ENCODE data around the gene ABCD3. TPM values are rescaled to one million over a fixed set of nuclear protein-coding genes. Genes with fewer than 3 reads are reported as not detected.

Gene ABCD3
- total and polyA plus RNA-seq, 2 donors (not counting 1 experiment from before 2014, with no cell fraction given): 26.4 to 34.0 TPM

DNA sequence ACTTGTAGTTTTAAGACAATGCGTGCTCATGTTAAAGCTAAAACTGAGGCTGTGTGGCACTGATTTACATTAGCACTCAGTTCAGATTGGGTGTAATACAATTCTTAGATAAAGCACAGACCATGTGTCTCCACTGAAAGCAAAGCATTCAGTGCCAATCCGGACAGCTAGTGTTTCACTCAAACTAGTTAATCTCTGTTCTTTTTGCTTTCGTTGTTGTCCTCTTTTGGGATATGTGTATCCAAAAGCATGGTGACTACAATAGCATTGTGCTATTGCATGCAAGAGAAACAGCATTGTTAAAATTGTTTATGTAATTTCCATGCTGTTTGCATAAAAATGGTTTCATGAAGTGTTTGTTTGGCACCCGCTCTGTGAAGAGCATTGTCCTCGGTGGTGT, 68.8 kb downstream of the ABCD3 start:
- Histone ChIP-seq H3K4me1 (ENCODE audit: control insufficient read depth, extremely low read depth, insufficient read depth, low read length) (no peaks in the 10 kb centered on the region), H3K27me3 (ENCODE audit: control insufficient read depth, insufficient read depth, low read length) (no peaks in the 10 kb centered on the region), H2AFZ (ENCODE audit: low read length) (no peak overlapping the region), H4K20me1 (ENCODE audit: control insufficient read depth, extremely low read depth, insufficient read depth, low read length) (no peaks in the 10 kb centered on the region), H3K36me3 (ENCODE audit: control insufficient read depth, insufficient read depth, low read length) (no peaks in the 10 kb centered on the region), H3K4me2 (ENCODE audit: extremely low read depth, insufficient read depth, low read length) (no peak overlapping the region), H3K4me3 (replicated peaks in 1 of 4; ENCODE audit: control extremely low read depth in 1 of 4, insufficient read depth in 1 of 4, low read depth in 3 of 4, low read length in 4 of 4) (no peak overlapping the region), H3K79me2 (ENCODE audit: control insufficient read depth, insufficient read depth, low read length) (no peaks in the 10 kb centered on the region), H3K9ac (ENCODE audit: insufficient read depth, low read length) (no peak overlapping the region), H3K9me3 (ENCODE audit: control insufficient read depth, insufficient read depth, low read depth, low read length) (no peaks in the 10 kb centered on the region), H3K27ac (ENCODE audit: insufficient read depth, low read length) (no peak overlapping the region)
- DNase-seq (ENCODE audit: low read depth in 2 of 2): no peak
- TF ChIP-seq, protein P1, sequence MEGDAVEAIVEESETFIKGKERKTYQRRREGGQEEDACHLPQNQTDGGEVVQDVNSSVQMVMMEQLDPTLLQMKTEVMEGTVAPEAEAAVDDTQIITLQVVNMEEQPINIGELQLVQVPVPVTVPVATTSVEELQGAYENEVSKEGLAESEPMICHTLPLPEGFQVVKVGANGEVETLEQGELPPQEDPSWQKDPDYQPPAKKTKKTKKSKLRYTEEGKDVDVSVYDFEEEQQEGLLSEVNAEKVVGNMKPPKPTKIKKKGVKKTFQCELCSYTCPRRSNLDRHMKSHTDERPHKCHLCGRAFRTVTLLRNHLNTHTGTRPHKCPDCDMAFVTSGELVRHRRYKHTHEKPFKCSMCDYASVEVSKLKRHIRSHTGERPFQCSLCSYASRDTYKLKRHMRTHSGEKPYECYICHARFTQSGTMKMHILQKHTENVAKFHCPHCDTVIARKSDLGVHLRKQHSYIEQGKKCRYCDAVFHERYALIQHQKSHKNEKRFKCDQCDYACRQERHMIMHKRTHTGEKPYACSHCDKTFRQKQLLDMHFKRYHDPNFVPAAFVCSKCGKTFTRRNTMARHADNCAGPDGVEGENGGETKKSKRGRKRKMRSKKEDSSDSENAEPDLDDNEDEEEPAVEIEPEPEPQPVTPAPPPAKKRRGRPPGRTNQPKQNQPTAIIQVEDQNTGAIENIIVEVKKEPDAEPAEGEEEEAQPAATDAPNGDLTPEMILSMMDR (conservative IDR thresholded peaks at IDR 0.05 in 1 of 2, IDR thresholded peaks at IDR 0.05 in 1 of 2; ENCODE audit: low read depth in 1 of 2, low read length in 2 of 2): no peak
- TF ChIP-seq EZH2 (IDR thresholded peaks at IDR 0.05; ENCODE audit: low read length, missing control alignments): no peak

DNA sequence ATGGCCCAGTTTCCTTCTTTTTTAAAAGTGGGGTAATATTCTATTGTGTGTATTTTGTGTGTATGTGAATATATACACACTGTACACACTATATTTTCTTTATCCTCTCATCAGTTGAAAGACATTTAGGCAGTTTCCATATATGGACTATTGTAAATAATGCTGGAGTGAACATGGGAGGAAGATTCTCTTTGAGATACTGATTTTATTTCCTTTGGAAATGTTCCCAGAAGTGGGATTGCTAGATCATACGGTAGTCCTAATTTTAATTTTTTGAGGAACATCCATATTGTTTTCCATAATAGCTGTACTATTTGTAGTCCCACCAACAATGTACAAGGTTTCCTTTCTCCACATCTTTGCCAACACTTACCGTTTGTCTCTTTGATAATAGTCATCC, 72.4 kb downstream of the ABCD3 start:
- no peak overlapping the region for H3K27ac ChIP-seq (ENCODE audit: insufficient read depth, low read length)
- H3K4me2 ChIP-seq (ENCODE audit: extremely low read depth, insufficient read depth, low read length): no peak overlapping the region
- H3K4me1 ChIP-seq (ENCODE audit: control insufficient read depth, extremely low read depth, insufficient read depth, low read length): no peaks in the 10 kb centered on the region
- no peak overlapping the region for H3K4me3 ChIP-seq (replicated peaks in 1 of 4; ENCODE audit: control extremely low read depth in 1 of 4, insufficient read depth in 1 of 4, low read depth in 3 of 4, low read length in 4 of 4)
- DNase-seq (ENCODE audit: low read depth in 2 of 2): no peak
- no peaks in the 10 kb centered on the region for H3K36me3 ChIP-seq (ENCODE audit: control insufficient read depth, insufficient read depth, low read length)
- H3K79me2 ChIP-seq (ENCODE audit: control insufficient read depth, insufficient read depth, low read length): no peaks in the 10 kb centered on the region
- H2AFZ ChIP-seq (ENCODE audit: low read length): no peak overlapping the region
- TF ChIP-seq, protein P1 (conservative IDR thresholded peaks at IDR 0.05 in 1 of 2, IDR thresholded peaks at IDR 0.05 in 1 of 2; ENCODE audit: low read depth in 1 of 2, low read length in 2 of 2): no peak
- no peak for TF ChIP-seq EZH2 (IDR thresholded peaks at IDR 0.05; ENCODE audit: low read length, missing control alignments)
- H3K27me3 ChIP-seq (ENCODE audit: control insufficient read depth, insufficient read depth, low read length): no peaks in the 10 kb centered on the region
- H3K9ac ChIP-seq (ENCODE audit: insufficient read depth, low read length): no peak overlapping the region
- H3K9me3 ChIP-seq (ENCODE audit: control insufficient read depth, insufficient read depth, low read depth, low read length): no peaks in the 10 kb centered on the region
- H4K20me1 ChIP-seq (ENCODE audit: control insufficient read depth, extremely low read depth, insufficient read depth, low read length): no peaks in the 10 kb centered on the region

DNA sequence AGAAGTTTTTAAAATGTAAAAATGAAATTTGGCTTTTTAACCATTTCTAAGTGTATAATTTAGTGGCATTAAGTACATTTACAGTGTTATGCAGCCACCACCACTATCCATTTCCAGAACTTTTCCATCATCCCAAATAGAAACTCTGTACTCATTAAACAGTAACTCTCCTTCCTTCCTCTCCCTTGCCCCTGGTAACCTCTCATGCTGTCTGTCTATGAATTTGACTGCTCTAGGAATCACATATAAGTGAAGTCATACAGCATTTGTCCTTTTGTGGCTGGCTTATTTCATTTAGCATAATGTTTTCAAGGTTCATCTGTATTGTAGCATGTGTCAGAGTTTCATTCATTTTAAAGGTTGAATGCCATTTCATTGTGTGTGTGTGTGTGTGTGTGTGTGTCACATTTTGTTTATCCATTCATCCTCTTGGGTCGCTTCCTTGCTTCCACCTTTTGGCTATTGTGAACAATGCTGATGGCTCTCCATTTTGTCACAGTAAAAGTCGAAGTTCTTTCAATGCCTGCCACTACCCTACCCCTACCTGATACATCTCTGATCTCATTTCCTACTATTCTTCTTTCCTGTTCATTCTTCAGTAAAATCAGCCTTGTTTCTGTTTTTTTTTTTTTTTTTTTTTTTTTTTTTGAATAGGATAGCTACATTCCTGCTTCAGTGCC, 78.0 kb downstream of the ABCD3 start:
- Histone ChIP-seq H3K4me1 (ENCODE audit: control insufficient read depth, extremely low read depth, insufficient read depth, low read length) (no peaks in the 10 kb centered on the region), H2AFZ (ENCODE audit: low read length) (no peak overlapping the region), H3K27ac (ENCODE audit: insufficient read depth, low read length) (no peak overlapping the region), H3K79me2 (ENCODE audit: control insufficient read depth, insufficient read depth, low read length) (no peaks in the 10 kb centered on the region), H3K4me3 (replicated peaks in 1 of 4; ENCODE audit: control extremely low read depth in 1 of 4, insufficient read depth in 1 of 4, low read depth in 3 of 4, low read length in 4 of 4) (no peak overlapping the region), H3K9ac (ENCODE audit: insufficient read depth, low read length) (no peak overlapping the region), H4K20me1 (ENCODE audit: control insufficient read depth, extremely low read depth, insufficient read depth, low read length) (no peaks in the 10 kb centered on the region), H3K4me2 (ENCODE audit: extremely low read depth, insufficient read depth, low read length) (no peak overlapping the region), H3K9me3 (ENCODE audit: control insufficient read depth, insufficient read depth, low read depth, low read length) (no peaks in the 10 kb centered on the region), H3K27me3 (ENCODE audit: control insufficient read depth, insufficient read depth, low read length) (no peaks in the 10 kb centered on the region), H3K36me3 (ENCODE audit: control insufficient read depth, insufficient read depth, low read length) (no peaks in the 10 kb centered on the region)
- DNase-seq (ENCODE audit: low read depth in 2 of 2): no peak
- no peak for TF ChIP-seq EZH2 (IDR thresholded peaks at IDR 0.05; ENCODE audit: low read length, missing control alignments)
- TF ChIP-seq, protein P1 (conservative IDR thresholded peaks at IDR 0.05 in 1 of 2, IDR thresholded peaks at IDR 0.05 in 1 of 2; ENCODE audit: low read depth in 1 of 2, low read length in 2 of 2): no peak

Measured in fibroblast of lung (primary cell).